OCI-LY7 (cell line): ENCODE measurements around the gene SLC35B4. TPM values are rescaled to one million over a fixed set of nuclear protein-coding genes. Genes with fewer than 3 reads are reported as not detected.

Experiments
- BruUV-seq: library from RNA; stranded (reverse); fragments of 400-500 nt; replicated peaks from 2 replicates; lab custom pipeline; 2021; lab: Mats Ljungman, UMichigan
- CTCF ChIA-PET: fragments of 300-600 bp; sonication (Branson Sonifier 250); formaldehyde crosslinking; loops from one replicate; lab custom pipeline; 2022; ENCODE audit warnings: antibody characterized with exemption; ENCODE audit not compliant: unreplicated experiment; lab: Charles Lee
- POLR2A ChIA-PET: fragments of 300-600 bp; sonication (Branson Sonifier 250); formaldehyde crosslinking; loops from one replicate; lab custom pipeline; 2022; ENCODE audit warnings: antibody characterized with exemption; lab: Charles Lee
- DNase-seq: peaks from one replicate; pipeline ENCODE4 v3.0.0-alpha.2; 2015; ENCODE audit warnings: low spot score
- H2AFZ ChIP-seq: fragments of 200-600 bp; sonication (generic), shearing (Covaris generic); 2 replicates; pipeline ENCODE4 v1.6.1; 2014; ENCODE audit warnings: mild to moderate bottlenecking, antibody characterized with exemption, low read length, moderate library complexity
- H3K27ac ChIP-seq: fragments of 200-600 bp; sonication (generic); 2 replicates; pipeline ENCODE4 v1.5.1; 2014; ENCODE audit warnings: mixed run types, low read depth, mild to moderate bottlenecking, moderate library complexity, low read length, inconsistent platforms; ENCODE audit not compliant: poor library complexity, severe bottlenecking
- H3K36me3 ChIP-seq: fragments of 200-600 bp; sonication (generic); 2 replicates; pipeline ENCODE4 v1.6.1; 2014; ENCODE audit warnings: mild to moderate bottlenecking, antibody characterized with exemption, low read length, moderate library complexity, mixed read lengths; ENCODE audit not compliant: insufficient read depth
- H3K4me1 ChIP-seq: fragments of 200-600 bp; sonication (generic); 2 replicates; pipeline ENCODE4 v1.5.1; 2014; ENCODE audit warnings: mild to moderate bottlenecking, low read length; ENCODE audit not compliant: insufficient read depth, poor library complexity, severe bottlenecking
- H3K4me2 ChIP-seq: fragments of 200-600 bp; sonication (generic); 2 replicates; pipeline ENCODE4 v1.6.1; 2014; ENCODE audit warnings: mild to moderate bottlenecking, low read length
- H3K4me3 ChIP-seq: fragments of 200-600 bp; sonication (generic); 2 replicates; pipeline ENCODE4 v1.5.1; 2014; ENCODE audit warnings: mild to moderate bottlenecking, low read depth, low read length; ENCODE audit not compliant: poor library complexity, severe bottlenecking
- H3K79me2 ChIP-seq: fragments of 200-600 bp; sonication (generic); 2 replicates; pipeline ENCODE4 v1.6.1; 2016; ENCODE audit warnings: low read depth, mild to moderate bottlenecking, low read length, moderate library complexity, mixed read lengths; ENCODE audit not compliant: insufficient read depth
- H3K9me2 ChIP-seq: fragments of 200-600 bp; sonication (generic); 2 replicates; pipeline ENCODE4 v1.6.1; 2016; ENCODE audit warnings: mild to moderate bottlenecking, low read length, mixed read lengths; ENCODE audit not compliant: insufficient read depth
- H3K9me3 ChIP-seq: fragments of 200-600 bp; sonication (generic); 2 replicates; pipeline ENCODE4 v1.6.1; 2014; ENCODE audit warnings: mild to moderate bottlenecking, mixed run types, low read length, mixed read lengths
- H4K20me1 ChIP-seq: fragments of 200-600 bp; sonication (generic); 2 replicates; pipeline ENCODE4 v1.6.1; 2014; ENCODE audit warnings: mild to moderate bottlenecking, antibody characterized with exemption, low read length, moderate library complexity, mixed read lengths; ENCODE audit not compliant: insufficient read depth
- CTCF ChIP-seq: fragments of 200-600 bp; sonication (generic); conservative IDR thresholded peaks from 2 replicates; pipeline ENCODE4 v1.5.1; 2014; ENCODE audit warnings: mild to moderate bottlenecking, antibody characterized with exemption, low read length, moderate library complexity, mixed read lengths
- EZH2phosphoT487 ChIP-seq: fragments of 200-600 bp; sonication (generic); IDR thresholded peaks from 2 replicates; pipeline ENCODE4 v1.6.1; 2018; ENCODE audit warnings: low read depth, borderline replicate concordance, mild to moderate bottlenecking, mixed run types, antibody characterized with exemption, low read length, moderate library complexity, mixed read lengths
- intact Hi-C: fragments of 100-400 bp; cut with micrococcal nuclease; formaldehyde crosslinking; loops from one replicate; pipeline ENCODE4 v1.10.0; 2022; ENCODE audit not compliant: unreplicated experiment
- total RNA-seq, 2 experiments: library from RNA; depleted of rRNA in 1 of 2; stranded (reverse); fragments of >200 nt in 1 of 2; shearing (Covaris generic) in 1 of 2; gene quantifications; 2 replicates each; pipeline ENCODE4 v1.2.3, GENCODE V29; 2014 to 2022

Gene SLC35B4
- total RNA-seq, 2 experiments from 2014 or later, result 32.3 to 38.1 TPM

GRCh38 chr7:134312717-134313116 is 4.0 kb downstream of the SLC35B4 start:
- no peak for DNase-seq
- ChIA-PET POLR2A (interaction anchor here (0.5 to 2.2 kb wide), 5 partner anchors 9 to 27 kb away, joined by 3 to 9 read pairs (median 3); no protein-coding TSS in a partner anchor), CTCF (interaction anchor here (0.5 kb wide), 1 partner anchor 1303 kb away, joined by 3 read pairs; no protein-coding TSS in a partner anchor)
- Histone ChIP-seq H3K79me2 (peaks cover 16% of the 10 kb centered on the region; the same call in 1 of the 2 replicates), H3K9me2 (no peaks in the 10 kb centered on the region), H4K20me1 (peaks cover 3% of the 10 kb centered on the region; the same call in 1 of the 2 replicates), H3K4me2 (no peak overlapping the region), H3K36me3 (peaks cover 23% of the 10 kb centered on the region), H3K4me1 (peaks cover 14% of the 10 kb centered on the region), H3K9me3 (no peaks in the 10 kb centered on the region), H3K27ac (no peak overlapping the region), H3K4me3 (no peak overlapping the region), H2AFZ (no peak overlapping the region)
- TF ChIP-seq CTCF (no peak), EZH2phosphoT487 (no peak)
- intact Hi-C loops, result no loop called here
- no TSS peak for BruUV-seq

- ChIA-PET POLR2A (no interaction called here), CTCF (no interaction called here)
- no peak overlapping the region for H3K4me2 ChIP-seq
- no peak overlapping the region for H3K27ac ChIP-seq
- H2AFZ ChIP-seq, result no peak overlapping the region
- peaks cover 30% of the 10 kb centered on the region for H3K36me3 ChIP-seq
- no TSS peak for BruUV-seq
- no peaks in the 10 kb centered on the region for H3K9me3 ChIP-seq
- DNase-seq, result no peak
- H3K4me1 ChIP-seq, result peaks cover 10% of the 10 kb centered on the region
- TF ChIP-seq CTCF (no peak), EZH2phosphoT487 (no peak)
- no peaks in the 10 kb centered on the region for H3K9me2 ChIP-seq
- H4K20me1 ChIP-seq, result peaks cover 3% of the 10 kb centered on the region; the same call in 1 of the 2 replicates
- intact Hi-C loops, result no loop called here
- H3K79me2 ChIP-seq, result peaks cover 16% of the 10 kb centered on the region; the same call in 1 of the 2 replicates
- H3K4me3 ChIP-seq, result no peak overlapping the region
Observed at GRCh38 chr7:134311807-134312206, 4.9 kb downstream of the SLC35B4 start.

GRCh38 chr7:134308548-134308947 is 8.2 kb downstream of the SLC35B4 start:
- POLR2A ChIA-PET, result no interaction called here

More at GRCh38 chr7:134308548-134308947, 8.2 kb downstream of the SLC35B4 start:
- Histone ChIP-seq H3K27ac (no peak overlapping the region), H3K9me3 (no peaks in the 10 kb centered on the region), H4K20me1 (no peaks in the 10 kb centered on the region), H3K36me3 (peaks cover 58% of the 10 kb centered on the region), H3K4me3 (no peak overlapping the region), H3K9me2 (no peaks in the 10 kb centered on the region), H2AFZ (no peak overlapping the region), H3K79me2 (no peaks in the 10 kb centered on the region), H3K4me1 (no peaks in the 10 kb centered on the region), H3K4me2 (no peak overlapping the region)
- no peak for DNase-seq
- BruUV-seq, result no TSS peak
- TF ChIP-seq CTCF, result no peak
- TF ChIP-seq EZH2phosphoT487, result no peak
- CTCF ChIA-PET, result no interaction called here
- intact Hi-C loops, result no loop called here
